Renal cortex interstitium (tissue), 11 donors: ENCODE results near the gene LHPP. TPM values are rescaled to one million over a fixed set of nuclear protein-coding genes. Genes with fewer than 3 reads are reported as not detected.
A peak's percentile ranks its signal among the peaks of the same experiment; 100 is the strongest.

Source experiments
- DNase-seq, 11 donors: peaks; one replicate each; pipeline ENCODE4 v3.0.0-alpha.2; 2013; ENCODE audit warnings: low read depth in 9 of 11, low spot score in 4 of 11; ENCODE audit errors: extremely low read depth in 1 of 11
- polyA plus RNA-seq, 3 donors: library from polyadenylated mRNA; unstranded; fragments of 120-200 nt; gene quantifications; one replicate each; pipeline ENCODE4 v1.2.1, GENCODE V29; 2013; ENCODE audit not compliant: insufficient read length in 3 of 3

The LHPP gene
- polyA plus RNA-seq, 3 donors: 16.5 to 24.8 (median 22.0) TPM

GRCh38 chr10:124482876-124483275, 21.3 kb downstream of the LHPP start:
- DNase-seq: no peak

- no peak for DNase-seq
These were observed 22.4 kb downstream of the LHPP start for GRCh38 chr10:124484031-124484430.

DNA sequence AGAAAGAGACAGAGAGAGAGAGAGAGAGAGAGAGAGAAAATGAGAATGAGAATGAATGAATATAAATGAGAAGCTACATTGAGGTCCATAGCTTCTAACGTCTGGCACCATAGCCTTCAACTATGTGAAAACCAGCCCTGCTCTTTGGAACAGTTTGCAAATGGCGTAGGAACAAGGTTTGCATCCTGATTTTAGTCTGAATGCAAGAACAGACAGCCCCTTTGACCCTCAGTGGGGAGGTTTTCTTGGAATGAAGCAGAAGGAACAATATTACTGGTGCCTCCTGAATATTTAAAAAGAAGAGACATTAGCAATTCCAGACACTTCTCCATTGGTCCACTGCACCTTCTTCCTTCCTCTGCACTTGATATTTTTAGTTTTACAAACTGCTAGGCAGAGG, 23.0 kb downstream of the LHPP start:
- no peak for DNase-seq

- no peak for DNase-seq
These were observed 25.0 kb downstream of the LHPP start for GRCh38 chr10:124486635-124487034.

DNA sequence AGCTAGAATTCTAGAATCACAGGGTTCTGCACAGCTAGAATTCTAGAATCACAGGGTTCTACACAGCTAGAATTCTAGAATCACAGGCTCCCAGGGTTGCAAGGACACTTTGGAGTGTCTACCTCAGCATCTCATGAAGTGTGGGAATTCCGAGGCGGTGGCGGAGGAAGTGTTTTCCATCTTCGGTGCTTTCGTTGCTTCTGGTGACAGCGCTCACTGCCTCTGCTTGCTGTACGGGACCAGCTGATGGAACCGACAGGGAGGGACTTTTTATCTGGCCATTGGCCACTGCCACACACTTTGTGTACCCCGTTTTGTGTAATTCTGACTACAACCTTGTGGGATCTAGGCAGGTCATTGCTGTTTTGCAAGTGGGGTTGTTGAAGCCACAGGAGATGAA, 29.5 kb downstream of the LHPP start:
- DNase-seq: no peak

DNA sequence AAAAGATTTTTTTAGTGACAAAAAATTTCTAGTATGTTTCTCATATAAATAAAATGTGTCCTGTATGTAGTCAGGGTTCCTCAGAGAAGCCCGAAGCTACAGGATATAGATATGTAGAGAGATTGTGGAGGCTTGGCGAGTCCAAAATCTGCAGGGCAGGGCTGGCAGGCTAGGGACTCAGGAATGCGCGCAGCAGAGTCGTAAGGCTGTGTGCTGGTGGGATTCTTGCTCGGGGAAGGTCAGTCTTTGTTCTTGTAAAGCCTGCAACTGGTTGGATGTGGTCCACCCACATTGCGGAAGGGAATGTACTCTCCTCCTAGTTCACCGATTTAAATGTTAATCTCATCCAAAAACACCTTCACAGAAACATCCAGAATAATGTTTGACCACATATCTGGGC, 30.6 kb downstream of the LHPP start:
- no peak for DNase-seq

DNA sequence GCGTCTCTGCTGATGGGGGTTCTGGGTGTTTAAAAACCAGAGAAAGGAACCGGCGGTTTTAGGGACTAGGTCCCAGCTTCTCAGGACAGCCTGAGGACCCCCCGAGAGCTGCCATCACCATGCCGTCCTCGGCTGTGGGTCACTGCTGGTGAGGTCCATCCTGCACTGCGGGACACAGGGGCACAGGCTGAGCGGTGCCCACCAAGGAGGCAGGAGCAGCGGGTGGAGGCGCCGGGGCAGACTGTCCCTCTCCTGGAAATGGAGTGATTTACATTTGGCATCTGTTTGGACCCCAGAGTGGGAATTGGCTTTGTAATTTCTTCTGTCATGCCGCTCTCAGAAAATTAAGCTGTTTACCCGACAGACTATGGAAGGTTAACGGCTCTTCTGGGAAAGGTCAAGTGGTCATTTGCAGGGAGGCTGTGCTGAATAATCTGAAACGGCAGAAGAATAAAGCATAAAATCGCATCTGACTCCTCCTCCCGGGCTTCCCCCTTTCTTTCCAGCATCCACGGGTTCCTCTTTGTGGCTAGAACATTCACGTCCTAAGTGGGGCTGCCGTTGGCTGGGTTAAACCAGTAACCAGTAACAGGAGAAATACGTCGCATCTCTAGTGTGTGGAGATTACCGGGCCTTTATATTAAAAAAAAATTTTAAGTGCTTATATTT, 31.7 kb downstream of the LHPP start:
- no peak for DNase-seq

DNA sequence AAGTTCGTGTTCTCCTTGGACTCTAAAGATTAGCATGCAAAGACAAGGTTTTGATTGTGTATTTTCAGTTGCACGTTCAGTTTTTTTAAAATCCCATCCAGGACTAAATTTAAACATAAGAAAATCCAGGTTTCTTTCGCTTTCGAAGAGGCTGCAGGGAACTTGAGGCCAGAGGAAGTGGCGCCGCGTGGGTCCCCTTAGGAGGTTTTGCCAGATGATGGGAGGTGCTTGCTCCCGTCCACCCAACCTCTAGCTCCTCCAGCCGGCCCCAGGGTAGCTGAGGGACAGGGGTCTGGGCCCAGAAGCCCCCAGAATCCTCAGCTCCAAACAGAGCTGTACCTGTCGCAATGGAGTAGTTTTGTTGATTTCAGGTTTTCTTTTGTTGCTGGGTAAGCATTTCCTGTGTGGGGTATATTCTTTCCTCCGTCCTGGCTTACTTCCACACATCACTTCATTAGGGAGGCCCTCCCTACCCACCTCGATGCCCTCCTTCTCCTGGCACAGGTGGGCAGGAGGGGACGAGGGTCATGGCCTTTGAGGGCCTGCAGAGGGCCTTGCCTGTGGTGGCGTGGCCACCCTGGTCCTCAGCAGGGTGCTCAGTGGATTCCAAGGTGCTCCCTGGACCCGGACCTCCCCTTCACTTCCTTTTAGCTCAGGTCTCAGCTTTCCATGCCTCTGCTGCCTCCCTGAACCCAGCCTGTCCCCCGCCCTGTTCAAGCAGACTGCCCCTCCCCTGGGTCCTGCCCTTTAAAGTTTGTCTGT, 32.6 kb downstream of the LHPP start:
- DNase-seq: no peak

GRCh38 chr10:124495162-124495561, 33.5 kb downstream of the LHPP start:
- no peak for DNase-seq

- DNase-seq: no peak
These were observed 34.1 kb downstream of the LHPP start for GRCh38 chr10:124495725-124496124.

- DNase-seq: no peak
These were observed 34.5 kb downstream of the LHPP start for GRCh38 chr10:124496150-124496549.

GRCh38 chr10:124496620-124497019, 35.0 kb downstream of the LHPP start:
- DNase-seq: no peak

GRCh38 chr10:124497196-124497881, 35.7 kb downstream of the LHPP start:
- no peak for DNase-seq

GRCh38 chr10:124498056-124498455, 36.4 kb downstream of the LHPP start:
- DNase-seq: peak; percentile 27 to 76 (median 52)

GRCh38 chr10:124500757-124501156, 39.1 kb downstream of the LHPP start:
- no peak for DNase-seq

DNA sequence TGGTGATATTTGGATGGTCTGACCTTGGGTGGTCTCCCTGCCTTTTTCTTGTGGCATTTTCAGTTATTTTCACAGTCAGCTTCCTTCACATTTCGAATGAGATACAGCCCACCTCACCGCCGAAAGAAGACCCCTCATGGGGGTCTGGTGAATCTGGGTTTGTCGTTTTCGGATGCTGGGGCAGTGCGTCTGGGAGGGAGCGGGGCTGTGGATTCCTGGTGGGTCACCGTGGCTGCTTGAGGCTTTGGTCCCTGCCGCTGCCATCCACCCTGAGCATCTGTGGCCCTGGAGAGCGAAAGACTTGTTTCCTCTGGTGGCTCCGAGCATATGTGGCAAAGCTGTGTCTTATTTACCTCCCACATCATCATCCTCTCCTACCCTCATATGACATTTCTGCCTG, 43.1 kb downstream of the LHPP start:
- DNase-seq: no peak

GRCh38 chr10:124505279-124505678, 43.7 kb downstream of the LHPP start:
- DNase-seq: no peak

GRCh38 chr10:124508070-124508667, 46.5 kb downstream of the LHPP start:
- DNase-seq: no peak

- DNase-seq: no peak
These were observed 47.4 kb downstream of the LHPP start for GRCh38 chr10:124508907-124509454.
